ENCODE measurements around the gene GOLPH3. TPM values are rescaled to one million over a fixed set of nuclear protein-coding genes. Genes with fewer than 3 reads are reported as not detected.
"Not testable (repeated sequence)": the region's sequence is repeated elsewhere in the genome, so short reads cannot be mapped to it uniquely, and the experiment has no call there.

The GOLPH3 gene
- 34.6 TPM for polyA plus RNA-seq (2012; ENCODE audit: missing spikeins)

GRCh38 chr5:32174011-32174870 lies at the start of gene GOLPH3:
Gene GOLPH3 (minus strand): TSS chr5:32174319. CDS start chr5:32174034, 285 bp downstream.
- TF ChIP-seq TAF1 (IDR thresholded peaks at IDR 0.05; ENCODE audit: borderline replicate concordance, low read depth, low read length) (peak; percentile 55; the same call in 1 of the 2 replicates), POLR2A (IDR thresholded peaks at IDR 0.05; ENCODE audit: low read depth, low read length) (peak; percentile 94), POLR2AphosphoS5 (IDR thresholded peaks at IDR 0.05; ENCODE audit: low read depth, low read length) (peak; percentile 84)
- peak; percentile 85 for DNase-seq (ENCODE audit: insufficient read length)
- peak; percentile 85 for FAIRE-seq

- no peak for FAIRE-seq
- DNase-seq (ENCODE audit: insufficient read length), result no peak
- TF ChIP-seq POLR2AphosphoS5 (IDR thresholded peaks at IDR 0.05; ENCODE audit: low read depth, low read length) (no peak), POLR2A (IDR thresholded peaks at IDR 0.05; ENCODE audit: low read depth, low read length) (no peak), TAF1 (IDR thresholded peaks at IDR 0.05; ENCODE audit: borderline replicate concordance, low read depth, low read length) (no peak)
Observed at GRCh38 chr5:32222723-32223470, 48.8 kb upstream of the GOLPH3 start.

GRCh38 chr5:32217886-32218396 lies 43.8 kb upstream of the GOLPH3 start:
- no peak for FAIRE-seq
- TF ChIP-seq POLR2A (IDR thresholded peaks at IDR 0.05; ENCODE audit: low read depth, low read length) (no peak), TAF1 (IDR thresholded peaks at IDR 0.05; ENCODE audit: borderline replicate concordance, low read depth, low read length) (no peak), POLR2AphosphoS5 (IDR thresholded peaks at IDR 0.05; ENCODE audit: low read depth, low read length) (no peak)

GRCh38 chr5:32214344-32214743 lies 40.2 kb upstream of the GOLPH3 start:
- FAIRE-seq; DNase-seq (ENCODE audit: insufficient read length): not testable (repeated sequence)

More at GRCh38 chr5:32217886-32218396, 43.8 kb upstream of the GOLPH3 start:
- DNase-seq (ENCODE audit: insufficient read length), result no peak

- FAIRE-seq, result no peak
- DNase-seq (ENCODE audit: insufficient read length), result no peak
- TF ChIP-seq POLR2A (IDR thresholded peaks at IDR 0.05; ENCODE audit: low read depth, low read length), result no peak
- no peak for TF ChIP-seq TAF1 (IDR thresholded peaks at IDR 0.05; ENCODE audit: borderline replicate concordance, low read depth, low read length)
- TF ChIP-seq POLR2AphosphoS5 (IDR thresholded peaks at IDR 0.05; ENCODE audit: low read depth, low read length), result no peak
Observed at GRCh38 chr5:32210151-32210550, 36.0 kb upstream of the GOLPH3 start.

GRCh38 chr5:32208837-32209236 lies 34.7 kb upstream of the GOLPH3 start:
- not testable (repeated sequence) for FAIRE-seq; DNase-seq (ENCODE audit: insufficient read length)

GRCh38 chr5:32207355-32207634 lies 33.2 kb upstream of the GOLPH3 start:
- TF ChIP-seq POLR2A (IDR thresholded peaks at IDR 0.05; ENCODE audit: low read depth, low read length), result no peak
- DNase-seq (ENCODE audit: insufficient read length) (no peak), FAIRE-seq (no peak)

- DNase-seq (ENCODE audit: insufficient read length), result no peak
- TF ChIP-seq POLR2AphosphoS5 (IDR thresholded peaks at IDR 0.05; ENCODE audit: low read depth, low read length), result no peak
- no peak for TF ChIP-seq POLR2A (IDR thresholded peaks at IDR 0.05; ENCODE audit: low read depth, low read length)
- TF ChIP-seq TAF1 (IDR thresholded peaks at IDR 0.05; ENCODE audit: borderline replicate concordance, low read depth, low read length), result no peak
- peak; percentile 70 for FAIRE-seq
Observed at GRCh38 chr5:32206509-32207354, 32.6 kb upstream of the GOLPH3 start.

- no peak for TF ChIP-seq POLR2AphosphoS5 (IDR thresholded peaks at IDR 0.05; ENCODE audit: low read depth, low read length)
- TF ChIP-seq TAF1 (IDR thresholded peaks at IDR 0.05; ENCODE audit: borderline replicate concordance, low read depth, low read length), result no peak
- TF ChIP-seq POLR2A (IDR thresholded peaks at IDR 0.05; ENCODE audit: low read depth, low read length), result no peak
- DNase-seq (ENCODE audit: insufficient read length) (no peak), FAIRE-seq (no peak)
Observed at GRCh38 chr5:32206053-32206452, 31.9 kb upstream of the GOLPH3 start.

- TF ChIP-seq POLR2A (IDR thresholded peaks at IDR 0.05; ENCODE audit: low read depth, low read length) (no peak), TAF1 (IDR thresholded peaks at IDR 0.05; ENCODE audit: borderline replicate concordance, low read depth, low read length) (no peak), POLR2AphosphoS5 (IDR thresholded peaks at IDR 0.05; ENCODE audit: low read depth, low read length) (no peak)
- DNase-seq (ENCODE audit: insufficient read length) (no peak), FAIRE-seq (no peak)
Observed at GRCh38 chr5:32202394-32202793, 28.3 kb upstream of the GOLPH3 start.

GRCh38 chr5:32201122-32201753 lies 27.1 kb upstream of the GOLPH3 start:
- no peak for FAIRE-seq
- TF ChIP-seq TAF1 (IDR thresholded peaks at IDR 0.05; ENCODE audit: borderline replicate concordance, low read depth, low read length) (no peak), POLR2A (IDR thresholded peaks at IDR 0.05; ENCODE audit: low read depth, low read length) (no peak), POLR2AphosphoS5 (IDR thresholded peaks at IDR 0.05; ENCODE audit: low read depth, low read length) (no peak)

More at GRCh38 chr5:32201122-32201753, 27.1 kb upstream of the GOLPH3 start:
- DNase-seq (ENCODE audit: insufficient read length), result no peak
